Measurements from ENCODE around the gene SLC35F4. TPM values are rescaled to one million over a fixed set of nuclear protein-coding genes. Genes with fewer than 3 reads are reported as not detected.

Gene SLC35F4
- total RNA-seq, 2 experiments from 2014 or later = not detected

DNA sequence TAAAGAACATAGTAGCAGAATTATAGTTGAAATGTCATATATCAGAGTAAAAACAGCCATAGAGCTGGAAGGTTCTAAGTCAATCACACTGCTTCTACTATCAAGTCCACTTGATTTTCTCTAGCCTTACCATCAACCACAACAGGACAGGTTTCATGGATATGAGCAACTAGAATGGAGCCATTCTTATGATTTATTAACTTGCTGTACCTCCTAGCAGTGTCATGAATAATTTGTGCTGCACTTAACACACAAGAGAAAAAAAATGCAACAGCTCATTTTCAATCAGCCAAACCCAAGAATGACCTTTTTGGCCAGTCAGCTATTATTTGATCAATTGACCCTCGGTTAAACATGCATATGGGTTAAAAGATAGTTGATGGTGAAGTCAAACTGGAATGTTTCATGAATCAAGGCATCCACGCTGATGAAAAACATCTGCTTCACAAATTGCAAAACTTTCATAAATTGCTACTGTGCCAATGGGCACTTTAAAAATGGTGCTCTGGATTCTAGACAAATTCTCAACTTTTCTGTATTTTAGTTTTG lies 316.8 kb downstream of the SLC35F4 start:
- Histone ChIP-seq H3K27me3 (ENCODE audit: control insufficient read depth in 1 of 2, insufficient read depth in 2 of 2, low read length in 2 of 2) (no peaks in the 10 kb centered on the region), H3K4me3 (ENCODE audit: low read length) (no peak overlapping the region), H3K36me3 (ENCODE audit: insufficient read depth, low read length) (no peaks in the 10 kb centered on the region), H3K27ac (ENCODE audit: low read depth in 1 of 2, low read length in 2 of 2) (no peak overlapping the region), H3K9me3 (ENCODE audit: control insufficient read depth in 1 of 2, insufficient read depth in 1 of 2, low read length in 2 of 2) (peaks cover 3 to 15% of the 10 kb centered on the region in 2 experiments), H3K4me1 (ENCODE audit: insufficient read depth, low read length) (no peaks in the 10 kb centered on the region)
- no peak overlapping the region for H3K27ac Mint-ChIP-seq
- TF ChIP-seq, protein P1, sequence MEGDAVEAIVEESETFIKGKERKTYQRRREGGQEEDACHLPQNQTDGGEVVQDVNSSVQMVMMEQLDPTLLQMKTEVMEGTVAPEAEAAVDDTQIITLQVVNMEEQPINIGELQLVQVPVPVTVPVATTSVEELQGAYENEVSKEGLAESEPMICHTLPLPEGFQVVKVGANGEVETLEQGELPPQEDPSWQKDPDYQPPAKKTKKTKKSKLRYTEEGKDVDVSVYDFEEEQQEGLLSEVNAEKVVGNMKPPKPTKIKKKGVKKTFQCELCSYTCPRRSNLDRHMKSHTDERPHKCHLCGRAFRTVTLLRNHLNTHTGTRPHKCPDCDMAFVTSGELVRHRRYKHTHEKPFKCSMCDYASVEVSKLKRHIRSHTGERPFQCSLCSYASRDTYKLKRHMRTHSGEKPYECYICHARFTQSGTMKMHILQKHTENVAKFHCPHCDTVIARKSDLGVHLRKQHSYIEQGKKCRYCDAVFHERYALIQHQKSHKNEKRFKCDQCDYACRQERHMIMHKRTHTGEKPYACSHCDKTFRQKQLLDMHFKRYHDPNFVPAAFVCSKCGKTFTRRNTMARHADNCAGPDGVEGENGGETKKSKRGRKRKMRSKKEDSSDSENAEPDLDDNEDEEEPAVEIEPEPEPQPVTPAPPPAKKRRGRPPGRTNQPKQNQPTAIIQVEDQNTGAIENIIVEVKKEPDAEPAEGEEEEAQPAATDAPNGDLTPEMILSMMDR (IDR thresholded peaks at IDR 0.05) = no peak
- H3K9me3 Mint-ChIP-seq = peaks cover 17% of the 10 kb centered on the region
- no peak overlapping the region for H3K4me3 Mint-ChIP-seq
- H3K36me3 Mint-ChIP-seq (ENCODE audit: low read depth) = no peaks in the 10 kb centered on the region
- no peaks in the 10 kb centered on the region for H3K27me3 Mint-ChIP-seq
- CTCF ChIA-PET = no interaction called here
- ATAC-seq (ENCODE audit: poor library complexity) (no peak), DNase-seq (no peak)
- no peaks in the 10 kb centered on the region for H3K4me1 Mint-ChIP-seq (ENCODE audit: low read depth)
- intact Hi-C loops (cut with DNase I, micrococcal nuclease) = no loop called here
- POLR2A ChIA-PET = no interaction called here

DNA sequence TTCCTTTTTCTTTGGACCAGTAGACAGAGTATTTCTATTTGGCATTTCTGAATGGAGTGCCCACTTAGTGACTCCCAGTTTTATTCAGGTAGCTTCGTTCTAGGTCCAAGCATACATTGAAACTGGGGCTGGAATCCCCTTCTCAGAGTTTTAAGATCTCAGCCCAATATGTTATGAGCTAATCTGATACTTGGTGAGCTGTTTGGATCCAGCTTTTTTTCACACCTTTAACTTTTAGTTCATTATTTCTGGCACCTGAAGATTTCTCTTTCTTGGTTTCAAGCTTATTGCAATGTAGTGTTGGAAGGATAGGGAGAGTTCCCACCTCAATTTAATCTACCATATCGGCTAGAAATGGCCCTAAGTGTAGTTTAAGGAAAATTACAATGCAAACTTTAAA lies 318.8 kb downstream of the SLC35F4 start:
- Mint-ChIP-seq H3K27me3 (no peaks in the 10 kb centered on the region), H3K9me3 (peaks cover 29% of the 10 kb centered on the region), H3K36me3 (ENCODE audit: low read depth) (peaks cover 5% of the 10 kb centered on the region), H3K4me3 (no peak overlapping the region), H3K4me1 (ENCODE audit: low read depth) (no peaks in the 10 kb centered on the region), H3K27ac (no peak overlapping the region)
- Histone ChIP-seq H3K27ac (ENCODE audit: low read depth in 1 of 2, low read length in 2 of 2) (no peak overlapping the region), H3K9me3 (ENCODE audit: control insufficient read depth in 1 of 2, insufficient read depth in 1 of 2, low read length in 2 of 2) (peaks cover 0 to 15% of the 10 kb centered on the region in 2 experiments), H3K4me3 (ENCODE audit: low read length) (no peak overlapping the region), H3K36me3 (ENCODE audit: insufficient read depth, low read length) (no peaks in the 10 kb centered on the region), H3K4me1 (ENCODE audit: insufficient read depth, low read length) (no peaks in the 10 kb centered on the region), H3K27me3 (ENCODE audit: control insufficient read depth in 1 of 2, insufficient read depth in 2 of 2, low read length in 2 of 2) (no peaks in the 10 kb centered on the region)
- no peak for DNase-seq
- CTCF ChIA-PET = interaction anchor here (0.7 kb wide), 1 partner anchor 19 kb away, joined by 3 read pairs; no protein-coding TSS in a partner anchor
- ATAC-seq (ENCODE audit: poor library complexity) = no peak
- TF ChIP-seq, protein P1 (IDR thresholded peaks at IDR 0.05) = no peak
- intact Hi-C loops (cut with DNase I, micrococcal nuclease) = no loop called here
- POLR2A ChIA-PET = no interaction called here

DNA sequence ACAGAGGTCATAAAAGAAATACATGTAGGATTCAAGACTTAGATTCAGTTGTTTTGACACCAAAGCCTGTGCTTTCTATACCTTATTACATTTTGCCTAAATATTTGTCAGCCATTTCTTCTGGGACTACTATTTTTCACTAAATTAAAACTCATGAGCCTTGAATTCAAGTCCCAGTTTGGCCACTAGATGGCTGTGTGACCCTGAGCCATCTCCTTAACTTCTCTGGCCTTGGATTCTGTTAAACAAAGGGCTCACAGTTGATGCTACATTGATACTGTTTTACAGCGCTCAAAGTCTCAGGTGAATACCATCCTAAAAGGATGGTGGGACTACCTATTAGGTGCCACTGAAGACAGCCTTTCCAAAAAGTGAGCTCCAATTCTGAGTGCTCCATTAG lies 332.7 kb downstream of the SLC35F4 start:
- Histone ChIP-seq H3K9me3 (ENCODE audit: control insufficient read depth in 1 of 2, insufficient read depth in 1 of 2, low read length in 2 of 2) (peaks cover 0 to 3% of the 10 kb centered on the region in 2 experiments), H3K27ac (ENCODE audit: low read depth in 1 of 2, low read length in 2 of 2) (no peak overlapping the region), H3K36me3 (ENCODE audit: insufficient read depth, low read length) (no peaks in the 10 kb centered on the region), H3K4me3 (ENCODE audit: low read length) (no peak overlapping the region), H3K4me1 (ENCODE audit: insufficient read depth, low read length) (no peaks in the 10 kb centered on the region), H3K27me3 (ENCODE audit: control insufficient read depth in 1 of 2, insufficient read depth in 2 of 2, low read length in 2 of 2) (no peaks in the 10 kb centered on the region)
- DNase-seq (no peak), ATAC-seq (ENCODE audit: poor library complexity) (no peak)
- POLR2A ChIA-PET = no interaction called here
- TF ChIP-seq, protein P1 (IDR thresholded peaks at IDR 0.05) = no peak
- no peaks in the 10 kb centered on the region for H3K4me1 Mint-ChIP-seq (ENCODE audit: low read depth)
- CTCF ChIA-PET = no interaction called here
- H3K4me3 Mint-ChIP-seq = no peak overlapping the region
- intact Hi-C loops (cut with DNase I, micrococcal nuclease) = no loop called here
- no peak overlapping the region for H3K27ac Mint-ChIP-seq
- peaks cover 12% of the 10 kb centered on the region for H3K27me3 Mint-ChIP-seq
- no peaks in the 10 kb centered on the region for H3K36me3 Mint-ChIP-seq (ENCODE audit: low read depth)
- peaks cover 6% of the 10 kb centered on the region for H3K9me3 Mint-ChIP-seq
